Activated naive CD4-positive, alpha-beta T cell treated with anti-CD3 and anti-CD28 coated beads for 36 hours (primary cell): ENCODE measurements around the gene PARP2. TPM values are rescaled to one million over a fixed set of nuclear protein-coding genes. Genes with fewer than 3 reads are reported as not detected.

Experiments
- CTCF ChIA-PET: fragments of 350-600 bp; sonication (Branson Sonifier 250); formaldehyde crosslinking; loops from one replicate; lab custom pipeline; 2021; ENCODE audit warnings: antibody characterized with exemption; lab: Charles Lee
- DNase-seq: peaks from one replicate; pipeline ENCODE4 v3.0.0-alpha.2; 2020
- H3K27ac Mint-ChIP-seq: one replicate; pipeline ENCODE4 v1.8.0; 2021; ENCODE audit warnings: mild to moderate bottlenecking, mixed read lengths
- H3K27me3 Mint-ChIP-seq: one replicate; pipeline ENCODE4 v1.8.0; 2021; ENCODE audit warnings: low read depth, mixed read lengths
- H3K36me3 Mint-ChIP-seq: one replicate; pipeline ENCODE4 v1.8.0; 2021; ENCODE audit warnings: low read depth, mixed read lengths
- H3K4me1 Mint-ChIP-seq: one replicate; pipeline ENCODE4 v1.8.0; 2021; ENCODE audit warnings: low read depth, mixed read lengths
- H3K4me3 Mint-ChIP-seq: one replicate; pipeline ENCODE4 v1.8.0; 2021; ENCODE audit warnings: mild to moderate bottlenecking, moderate library complexity, mixed read lengths
- H3K9me3 Mint-ChIP-seq: one replicate; pipeline ENCODE4 v1.8.0; 2021; ENCODE audit warnings: mixed read lengths
- intact Hi-C: fragments of 100-400 bp; cut with micrococcal nuclease; formaldehyde crosslinking; loops from one replicate; pipeline ENCODE4 v1.15.1; 2023
- total RNA-seq, 2 experiments: library from RNA; stranded (reverse); gene quantifications; one replicate each; pipeline ENCODE4 v1.2.3, GENCODE V29; 2021

Gene PARP2
- total RNA-seq, 2 experiments from 2014 or later = 62.5 to 63.5 TPM

- no peak for DNase-seq
- H3K4me3 Mint-ChIP-seq = no peak overlapping the region
- H3K4me1 Mint-ChIP-seq = no peaks in the 10 kb centered on the region
- no peak overlapping the region for H3K27ac Mint-ChIP-seq
- H3K9me3 Mint-ChIP-seq = no peaks in the 10 kb centered on the region
- H3K27me3 Mint-ChIP-seq = no peaks in the 10 kb centered on the region
- H3K36me3 Mint-ChIP-seq = peaks cover 37% of the 10 kb centered on the region
- CTCF ChIA-PET = no interaction called here
- intact Hi-C loops = no loop called here
Measured at GRCh38 chr14:20382526-20382925, 39.1 kb downstream of the PARP2 start.

GRCh38 chr14:20383032-20383431 is 39.6 kb downstream of the PARP2 start:
- H3K9me3 Mint-ChIP-seq = no peaks in the 10 kb centered on the region
- H3K27me3 Mint-ChIP-seq = no peaks in the 10 kb centered on the region
- intact Hi-C loops = no loop called here
- no peak for DNase-seq
- H3K36me3 Mint-ChIP-seq = peaks cover 35% of the 10 kb centered on the region
- no peak overlapping the region for H3K27ac Mint-ChIP-seq
- CTCF ChIA-PET = no interaction called here
- H3K4me1 Mint-ChIP-seq = no peaks in the 10 kb centered on the region
- no peak overlapping the region for H3K4me3 Mint-ChIP-seq

GRCh38 chr14:20383636-20384035 is 40.2 kb downstream of the PARP2 start:
- no peak overlapping the region for H3K27ac Mint-ChIP-seq
- no peaks in the 10 kb centered on the region for H3K4me1 Mint-ChIP-seq
- H3K36me3 Mint-ChIP-seq = peaks cover 39% of the 10 kb centered on the region
- no peak for DNase-seq
- CTCF ChIA-PET = interaction anchor here (1.1 kb wide), 1 partner anchor 32 kb away, joined by 4 read pairs; no protein-coding TSS in a partner anchor
- intact Hi-C loops = no loop called here
- H3K4me3 Mint-ChIP-seq = no peak overlapping the region
- H3K27me3 Mint-ChIP-seq = no peaks in the 10 kb centered on the region
- no peaks in the 10 kb centered on the region for H3K9me3 Mint-ChIP-seq

GRCh38 chr14:20384321-20384720 is 40.9 kb downstream of the PARP2 start:
- no peak overlapping the region for H3K4me3 Mint-ChIP-seq
- no peaks in the 10 kb centered on the region for H3K9me3 Mint-ChIP-seq
- CTCF ChIA-PET = interaction anchor here (0.6 to 1.1 kb wide), 2 partner anchors 31 to 131 kb away, joined by 3 to 4 read pairs; no protein-coding TSS in a partner anchor
- no peaks in the 10 kb centered on the region for H3K4me1 Mint-ChIP-seq
- DNase-seq = no peak
- H3K27ac Mint-ChIP-seq = no peak overlapping the region
- intact Hi-C loops = no loop called here
- H3K27me3 Mint-ChIP-seq = no peaks in the 10 kb centered on the region
- H3K36me3 Mint-ChIP-seq = peaks cover 43% of the 10 kb centered on the region

GRCh38 chr14:20384886-20385285 is 41.5 kb downstream of the PARP2 start:
- intact Hi-C loops = no loop called here
- Mint-ChIP-seq H3K4me1 (no peaks in the 10 kb centered on the region), H3K27me3 (no peaks in the 10 kb centered on the region), H3K27ac (no peak overlapping the region), H3K4me3 (no peak overlapping the region), H3K9me3 (no peaks in the 10 kb centered on the region), H3K36me3 (peaks cover 43% of the 10 kb centered on the region)
- no peak for DNase-seq
- CTCF ChIA-PET = interaction anchor here (0.9 to 1.1 kb wide), 2 partner anchors 31 to 57 kb away, joined by 3 to 4 read pairs; no protein-coding TSS in a partner anchor

GRCh38 chr14:20386276-20386855 is 42.9 kb downstream of the PARP2 start:
- Mint-ChIP-seq H3K27ac (no peak overlapping the region), H3K4me1 (no peaks in the 10 kb centered on the region), H3K9me3 (no peaks in the 10 kb centered on the region), H3K36me3 (peaks cover 44% of the 10 kb centered on the region), H3K27me3 (no peaks in the 10 kb centered on the region), H3K4me3 (no peak overlapping the region)
- no peak for DNase-seq
- intact Hi-C loops = no loop called here
- CTCF ChIA-PET = no interaction called here

- no peak overlapping the region for H3K27ac Mint-ChIP-seq
- no peak overlapping the region for H3K4me3 Mint-ChIP-seq
- intact Hi-C loops = no loop called here
- no peaks in the 10 kb centered on the region for H3K9me3 Mint-ChIP-seq
- CTCF ChIA-PET = no interaction called here
- no peaks in the 10 kb centered on the region for H3K4me1 Mint-ChIP-seq
- H3K27me3 Mint-ChIP-seq = no peaks in the 10 kb centered on the region
- peaks cover 42% of the 10 kb centered on the region for H3K36me3 Mint-ChIP-seq
- no peak for DNase-seq
Measured at GRCh38 chr14:20387576-20387975, 44.1 kb downstream of the PARP2 start.

GRCh38 chr14:20388159-20388558 is 44.7 kb downstream of the PARP2 start:
- CTCF ChIA-PET = no interaction called here
- no peak for DNase-seq
- Mint-ChIP-seq H3K36me3 (peaks cover 40% of the 10 kb centered on the region), H3K9me3 (no peaks in the 10 kb centered on the region), H3K4me3 (no peak overlapping the region), H3K27ac (no peak overlapping the region), H3K4me1 (no peaks in the 10 kb centered on the region), H3K27me3 (no peaks in the 10 kb centered on the region)
- intact Hi-C loops = no loop called here

GRCh38 chr14:20391505-20391904 is 48.1 kb downstream of the PARP2 start:
- Mint-ChIP-seq H3K9me3 (no peaks in the 10 kb centered on the region), H3K27me3 (no peaks in the 10 kb centered on the region), H3K36me3 (peaks cover 44% of the 10 kb centered on the region), H3K4me3 (no peak overlapping the region), H3K27ac (no peak overlapping the region), H3K4me1 (no peaks in the 10 kb centered on the region)
- CTCF ChIA-PET = interaction anchor here (1.1 kb wide), 1 partner anchor 23 kb away, joined by 3 read pairs; no protein-coding TSS in a partner anchor
- no peak for DNase-seq
- intact Hi-C loops = no loop called here

GRCh38 chr14:20397511-20397910 is 54.1 kb downstream of the PARP2 start:
- Mint-ChIP-seq H3K27ac (no peak overlapping the region), H3K4me1 (peaks cover 22% of the 10 kb centered on the region), H3K4me3 (no peak overlapping the region), H3K27me3 (no peaks in the 10 kb centered on the region), H3K36me3 (peaks cover 40% of the 10 kb centered on the region), H3K9me3 (no peaks in the 10 kb centered on the region)
- no peak for DNase-seq
- CTCF ChIA-PET = interaction anchor here (0.6 to 2.6 kb wide), 3 partner anchors 18 to 319 kb away, joined by 4 to 11 read pairs (median 7); no protein-coding TSS in a partner anchor
- intact Hi-C loops = no loop called here

GRCh38 chr14:20400589-20400964 is 57.1 kb downstream of the PARP2 start:
- intact Hi-C loops = loop anchor here (2.0 kb wide), 2 partner anchors 68 to 864 kb away; partner anchors contain the start of gene PNP
- Mint-ChIP-seq H3K27ac (peak overlapping the region; percentile 98), H3K9me3 (no peaks in the 10 kb centered on the region), H3K36me3 (peaks cover 49% of the 10 kb centered on the region), H3K27me3 (no peaks in the 10 kb centered on the region), H3K4me3 (peak overlapping the region; percentile 56), H3K4me1 (peaks cover 27% of the 10 kb centered on the region)
- DNase-seq = no peak
- CTCF ChIA-PET = interaction anchor here (0.7 to 2.0 kb wide), 4 partner anchors 15 to 380 kb away, joined by 3 to 12 read pairs (median 6); partner anchors contain the start of gene RNASE6

GRCh38 chr14:20400965-20401593 is 57.6 kb downstream of the PARP2 start:
- H3K27me3 Mint-ChIP-seq = no peaks in the 10 kb centered on the region
- peak; percentile 43 for DNase-seq
- H3K4me3 Mint-ChIP-seq = peak overlapping the region; percentile 56
- H3K27ac Mint-ChIP-seq = peak overlapping the region; percentile 98
- no peaks in the 10 kb centered on the region for H3K9me3 Mint-ChIP-seq
- CTCF ChIA-PET = interaction anchor here (0.6 to 2.0 kb wide), 5 partner anchors 15 to 380 kb away, joined by 3 to 12 read pairs (median 6); partner anchors contain the start of gene RNASE6
- peaks cover 48% of the 10 kb centered on the region for H3K36me3 Mint-ChIP-seq
- peaks cover 28% of the 10 kb centered on the region for H3K4me1 Mint-ChIP-seq
- intact Hi-C loops = loop anchor here (1.0 to 2.0 kb wide), 9 partner anchors 11 to 864 kb away; partner anchors contain the start of genes APEX1, CCNB1IP1, PARP2 and PIP4P1
